ENCODE results near the gene DNM2. TPM values are rescaled to one million over a fixed set of nuclear protein-coding genes. Genes with fewer than 3 reads are reported as not detected.

The DNM2 gene
- total and polyA plus RNA-seq, 9 of the 15 experiments (the other 6 are each of a cell fraction or from before 2014, with no cell fraction given) = 2.2 to 161 (median 72.6) TPM

GRCh38 chr19:10861103-10861651 lies 143.3 kb downstream of the DNM2 start:
- TF ChIP-seq CEBPB (tag; IDR thresholded peaks at IDR 0.05) = peak; percentile 34; the same call in 1 of the 2 replicates
- TF ChIP-seq HOMEZ (CRISPR knock-in tag; IDR thresholded peaks at IDR 0.05) = no peak
- TF ChIP-seq CTCF (IDR thresholded peaks at IDR 0.05 in 2 of 3, conservative IDR thresholded peaks at IDR 0.05 in 1 of 3; ENCODE audit: insufficient read depth in 2 of 3, low read depth in 1 of 3, low read length in 3 of 3) = peak; percentile 62 to 68 (median 62)
- 0 out of 2 replicates have a peak, but pooled peaks have one; percentile 24 for TF ChIP-seq PKNOX1 (IDR thresholded peaks at IDR 0.05)
- TF ChIP-seq RAD21 (CRISPR knock-in tag; conservative IDR thresholded peaks at IDR 0.05 in 1 of 2, IDR thresholded peaks at IDR 0.05 in 1 of 2) = 0 out of 4 replicates have a peak, but pooled peaks of 1 of the 2 experiments have one; percentile 2
- 0 out of 2 replicates have a peak, but pooled peaks have one; percentile 20 for TF ChIP-seq SP1 (CRISPR knock-in tag; IDR thresholded peaks at IDR 0.05)
- TF ChIP-seq HES1 (IDR thresholded peaks at IDR 0.05; ENCODE audit: low read depth) = no peak
- no peak for TF ChIP-seq THRAP3 (IDR thresholded peaks at IDR 0.05; ENCODE audit: borderline replicate concordance)
- 0 out of 2 replicates have a peak, but pooled peaks have one; percentile 4 for TF ChIP-seq SMC3 (conservative IDR thresholded peaks at IDR 0.05; ENCODE audit: insufficient read depth, low read depth, low read length)
- no peak for TF ChIP-seq GTF2A2 (tag; IDR thresholded peaks at IDR 0.05)
- H3K4me3 ChIP-seq = no peak overlapping the region
- no peaks in the 10 kb centered on the region for H3K27me3 ChIP-seq (ENCODE audit: control insufficient read depth in 2 of 2, insufficient read depth in 2 of 2, low read length in 2 of 2)
- no peaks in the 10 kb centered on the region for H3K9me1 ChIP-seq (ENCODE audit: control insufficient read depth, insufficient read depth, low read length)
- H3K9ac ChIP-seq (ENCODE audit: insufficient read depth in 1 of 2, low read depth in 2 of 2, low read length in 2 of 2) = no peak overlapping the region
- DNase-seq (ENCODE audit: extremely low read depth in 1 of 4, low spot score in 3 of 4) (peak; percentile 29 to 66 (median 38)), ATAC-seq (peak; percentile 65), FAIRE-seq (peak; percentile 75)
- H3K4me1 ChIP-seq (replicated peaks in 1 of 2; ENCODE audit: control insufficient read depth in 2 of 2, insufficient read depth in 2 of 2, low read length in 2 of 2) = peaks cover 24 to 27% of the 10 kb centered on the region in 2 experiments; a peak in 4 of 5 replicates
- no peak overlapping the region for H3K4me2 ChIP-seq (ENCODE audit: insufficient read depth, low read length)
- no TSS peak for BruUV-seq (replicated peaks)
- H3K79me2 ChIP-seq (ENCODE audit: control insufficient read depth, insufficient read depth, low read length) = no peaks in the 10 kb centered on the region
- H4K20me1 ChIP-seq (replicated peaks; ENCODE audit: control insufficient read depth, insufficient read depth, low read length) = no peaks in the 10 kb centered on the region
- 52% methylated on average over 6 of the region's 7 CpGs for WGBS (ENCODE audit: insufficient coverage, low coverage, missing lambda C conversion rate)
- in situ Hi-C loops (cut with MboI) (no loop called here), intact Hi-C loops (cut with micrococcal nuclease) (no loop called here)
- no peak overlapping the region for H2AFZ ChIP-seq (ENCODE audit: low read depth, low read length)
- no peak overlapping the region for H3K27ac ChIP-seq (ENCODE audit: extremely low read depth, low read depth, low read length)
- ChIA-PET POLR2A (interaction anchor here (0.6 to 0.8 kb wide), 2 partner anchors 14 to 681 kb away, joined by 3 to 4 read pairs; no protein-coding TSS in a partner anchor), CTCF (ENCODE audit: low intra/inter-chr PET ratio) (no interaction called here)
- no peaks in the 10 kb centered on the region for H3K9me3 ChIP-seq (replicated peaks; ENCODE audit: control insufficient read depth, insufficient read depth, low read depth, low read length)
- no peaks in the 10 kb centered on the region for H3K36me3 ChIP-seq (ENCODE audit: control insufficient read depth, insufficient read depth, low read length)
